IMR-90 (cell line): Measurements from ENCODE around the gene TRIM5. TPM values are rescaled to one million over a fixed set of nuclear protein-coding genes. Genes with fewer than 3 reads are reported as not detected.

Experiments used
- ATAC-seq: fragments of 200-7000 bp; cut with Tn5 transposase; 2 replicates; pipeline ENCODE4 v1.9.1; 2020; ENCODE audit warnings: low read depth, mild to moderate bottlenecking, moderate library complexity
- BruUV-seq: library from RNA; stranded (reverse); fragments of 400-500 nt; replicated peaks from 2 replicates; lab custom pipeline; 2021; lab: Mats Ljungman, UMichigan
- CTCF ChIA-PET: fragments of 300-600 bp; formaldehyde crosslinking; extraction: SDS; loops from one replicate; lab custom pipeline; 2021; ENCODE audit warnings: antibody characterized with exemption; lab: Yijun Ruan, JAX
- POLR2A ChIA-PET: fragments of 300-600 bp; sonication (Branson Sonifier 250); formaldehyde crosslinking; loops from one replicate; lab custom pipeline; 2022; ENCODE audit warnings: antibody characterized with exemption; ENCODE audit not compliant: unreplicated experiment; lab: Charles Lee
- DNase-seq: peaks from one replicate; pipeline ENCODE4 v3.0.0; 2013
- H2AFZ ChIP-seq: replicated peaks from 2 replicates; pipeline ENCODE3; 2013; ENCODE audit warnings: low read length, mild to moderate bottlenecking; ENCODE audit not compliant: poor library complexity
- H2AK5ac ChIP-seq: 2 replicates; pipeline ENCODE4 v1.6.1; 2013; ENCODE audit warnings: low read depth, low read length, inconsistent platforms
- H2AK9ac ChIP-seq: replicated peaks from 2 replicates; pipeline ENCODE3; 2013; ENCODE audit warnings: mild to moderate bottlenecking, low read depth, low read length, moderate library complexity; ENCODE audit not compliant: poor library complexity
- H2BK120ac ChIP-seq: 2 replicates; pipeline ENCODE4 v1.6.1; 2013; ENCODE audit warnings: low read depth, low read length, inconsistent platforms
- H2BK15ac ChIP-seq: 3 replicates; pipeline ENCODE4 v1.6.1; 2013; ENCODE audit warnings: low read depth, low read length, inconsistent platforms
- H2BK20ac ChIP-seq: 2 replicates; pipeline ENCODE4 v1.6.1; 2013; ENCODE audit warnings: low read depth, mild to moderate bottlenecking, inconsistent platforms, low read length, moderate library complexity
- H2BK5ac ChIP-seq: 2 replicates; pipeline ENCODE4 v1.6.1; 2013; ENCODE audit warnings: mild to moderate bottlenecking, low read depth, low read length, inconsistent platforms; ENCODE audit not compliant: poor library complexity, severe bottlenecking
- H3K14ac ChIP-seq: replicated peaks from 2 replicates; pipeline ENCODE4 v1.6.1; 2013; ENCODE audit warnings: low read depth, low read length, inconsistent platforms
- H3K18ac ChIP-seq: 2 replicates; pipeline ENCODE4 v1.6.1; 2013; ENCODE audit warnings: low read depth, low read length, control low read depth
- H3K23ac ChIP-seq: 2 replicates; pipeline ENCODE4 v1.6.1; 2013; ENCODE audit warnings: low read depth, low read length, inconsistent platforms
- H3K27ac ChIP-seq: 2 replicates; pipeline ENCODE4 v1.5.1; 2013; ENCODE audit warnings: mild to moderate bottlenecking, control low read depth, low read length; ENCODE audit not compliant: insufficient read depth
- H3K27me3 ChIP-seq: 2 replicates; pipeline ENCODE4 v1.6.1; 2013; ENCODE audit warnings: low read length; ENCODE audit not compliant: control insufficient read depth, insufficient read depth
- H3K36me3 ChIP-seq: 2 replicates; pipeline ENCODE4 v1.6.1; 2013; ENCODE audit warnings: low read length, mixed read lengths; ENCODE audit not compliant: control insufficient read depth, insufficient read depth
- H3K4ac ChIP-seq: 2 replicates; pipeline ENCODE4 v1.6.1; 2013; ENCODE audit warnings: low read depth, low read length, inconsistent platforms
- H3K4me1 ChIP-seq: 2 replicates; pipeline ENCODE4 v1.6.1; 2013; ENCODE audit warnings: low read length, mixed read lengths; ENCODE audit not compliant: control insufficient read depth, insufficient read depth
- H3K4me2 ChIP-seq: 2 replicates; pipeline ENCODE4 v1.6.1; 2013; ENCODE audit warnings: low read depth, mild to moderate bottlenecking, control low read depth, low read length, moderate library complexity
- H3K4me3 ChIP-seq: 2 replicates; pipeline ENCODE4 v1.5.1; 2013; ENCODE audit warnings: low read depth, mild to moderate bottlenecking, control low read depth, low read length, moderate library complexity; ENCODE audit not compliant: insufficient read depth
- H3K56ac ChIP-seq: 2 replicates; pipeline ENCODE4 v1.6.1; 2013; ENCODE audit warnings: low read length, inconsistent platforms; ENCODE audit not compliant: insufficient read depth; ENCODE audit errors: extremely low read depth
- H3K79me1 ChIP-seq, 2 experiments: 2 replicates each; pipeline ENCODE4 v1.6.1; 2013; ENCODE audit warnings: low read length in 2 of 2, inconsistent platforms in 1 of 2, low read depth in 1 of 2
- H3K9ac ChIP-seq: 2 replicates; pipeline ENCODE4 v1.6.1; 2013; ENCODE audit warnings: low read depth, low read length, control low read depth
- H3K9me1 ChIP-seq: 2 replicates; pipeline ENCODE4 v1.6.1; 2013; ENCODE audit warnings: low read length, inconsistent platforms; ENCODE audit not compliant: insufficient read depth
- H3K9me3 ChIP-seq: 2 replicates; pipeline ENCODE4 v1.6.1; 2013; ENCODE audit warnings: low read length; ENCODE audit not compliant: control insufficient read depth, insufficient read depth
- H4K20me1 ChIP-seq: 2 replicates; pipeline ENCODE4 v1.6.1; 2013; ENCODE audit warnings: low read length, inconsistent platforms; ENCODE audit not compliant: insufficient read depth
- H4K5ac ChIP-seq: 2 replicates; pipeline ENCODE4 v1.6.1; 2013; ENCODE audit warnings: mild to moderate bottlenecking, low read depth, low read length, control low read depth
- H4K8ac ChIP-seq, 2 experiments: 2 replicates each; pipeline ENCODE4 v1.6.1; 2013; ENCODE audit warnings: low read depth in 2 of 2, low read length in 2 of 2, control low read depth in 1 of 2, inconsistent platforms in 1 of 2
- H4K91ac ChIP-seq: 2 replicates; pipeline ENCODE4 v1.6.1; 2013; ENCODE audit warnings: low read depth, low read length, inconsistent platforms; ENCODE audit not compliant: insufficient read depth
- BHLHE40 ChIP-seq: fragments of 150-350 bp; IDR thresholded peaks from 2 replicates; pipeline ENCODE4 v1.6.1; 2016; ENCODE audit warnings: mild to moderate bottlenecking, low read depth, low read length
- CEBPB ChIP-seq: IDR thresholded peaks from 2 replicates; pipeline ENCODE4 v1.6.1; 2012; ENCODE audit warnings: low read depth, low read length, improper control_type of control experiment
- CHD1 ChIP-seq: IDR thresholded peaks from 2 replicates; pipeline ENCODE4 v1.6.1; 2012; ENCODE audit warnings: low read depth, low read length, improper control_type of control experiment
- FOS ChIP-seq: fragments of 150-350 bp; IDR thresholded peaks from 2 replicates; pipeline ENCODE4 v1.6.1; 2016; ENCODE audit warnings: low read depth, low read length
- MAFK ChIP-seq: IDR thresholded peaks from 2 replicates; pipeline ENCODE4 v1.6.1; 2012; ENCODE audit warnings: low read depth, low read length, improper control_type of control experiment
- MAZ ChIP-seq: IDR thresholded peaks from 2 replicates; pipeline ENCODE4 v1.6.1; 2012; ENCODE audit warnings: low read depth, mild to moderate bottlenecking, low read length, improper control_type of control experiment, moderate library complexity, borderline replicate concordance
- MXI1 ChIP-seq: IDR thresholded peaks from 2 replicates; pipeline ENCODE4 v1.6.1; 2012; ENCODE audit warnings: low read depth, mild to moderate bottlenecking, low read length, moderate library complexity, borderline replicate concordance
- NFE2L2 ChIP-seq: fragments of 150-350 bp; IDR thresholded peaks from 2 replicates; pipeline ENCODE4 v1.6.1; 2016; ENCODE audit warnings: low read depth, mild to moderate bottlenecking, low read length
- POLR2A ChIP-seq: IDR thresholded peaks from 2 replicates; pipeline ENCODE4 v1.6.1; 2012; ENCODE audit warnings: mild to moderate bottlenecking, low read depth, low read length
- RAD21 ChIP-seq: IDR thresholded peaks from 2 replicates; pipeline ENCODE4 v1.6.1; 2012; ENCODE audit warnings: low read length, improper control_type of control experiment
- RCOR1 ChIP-seq: IDR thresholded peaks from 2 replicates; pipeline ENCODE4 v1.6.1; 2012; ENCODE audit warnings: mild to moderate bottlenecking, low read length, improper control_type of control experiment; ENCODE audit not compliant: insufficient replicate concordance
- RFX5 ChIP-seq: IDR thresholded peaks from 2 replicates; pipeline ENCODE4 v1.8.0; 2012; ENCODE audit warnings: low read depth, mild to moderate bottlenecking, low read length, moderate library complexity
- SMC3 ChIP-seq: fragments of 150-350 bp; IDR thresholded peaks from 2 replicates; pipeline ENCODE4 v1.6.1; 2016; ENCODE audit warnings: low read depth, mild to moderate bottlenecking, antibody characterized with exemption, low read length, moderate library complexity
- USF2 ChIP-seq: fragments of 150-350 bp; IDR thresholded peaks from 2 replicates; pipeline ENCODE4 v1.6.1; 2017; ENCODE audit warnings: mild to moderate bottlenecking, antibody characterized with exemption, low read length, low read depth
- WGBS, 2 experiments: methylation state at CpG; one replicate each; pipeline versions ENCODE4 v1.1.5 to v1.1.7; 2013; ENCODE audit warnings: missing lambda C conversion rate in 2 of 2; ENCODE audit not compliant: insufficient read length in 1 of 2; ENCODE audit errors: extremely low coverage in 2 of 2; 5-methylcytosine and 5-hydroxymethylcytosine counted together
- dilution Hi-C: fragments of 300-500 bp; cut with HindIII; formaldehyde crosslinking; loops from one replicate; pipeline ENCODE4 v1.14.3; 2018; ENCODE audit warnings: low sequenced_read_pairs; ENCODE audit not compliant: unreplicated experiment
- in situ Hi-C: fragments of 300-500 bp; cut with MboI; formaldehyde crosslinking; loops from 3 replicates; pipeline ENCODE4 v1.14.3; 2019; ENCODE audit warnings: low sequenced_read_pairs, inconsistent platforms, mixed read lengths
- intact Hi-C: fragments of 100-400 bp; cut with micrococcal nuclease; formaldehyde crosslinking; loops from 2 replicates; pipeline ENCODE4 v1.10.0; 2022
- polyA plus RNA-seq, 3 experiments: library from polyadenylated mRNA; depleted of rRNA; stranded (reverse); fragments of >200 nt; gene quantifications; 2 replicates each; pipeline ENCODE4 v1.2.3, GENCODE V29; 2012; ENCODE audit warnings: low replicate concordance in 1 of 3
- total RNA-seq: library from RNA; depleted of rRNA; stranded (reverse); fragments of >200 nt; gene quantifications from 2 replicates; pipeline ENCODE4 v1.2.3, GENCODE V29; 2012
- TF ChIP-seq, protein P1 (sequence below): fragments of 150-350 bp; IDR thresholded peaks from 2 replicates; pipeline ENCODE4 v1.6.1; 2016; ENCODE audit warnings: low read depth, mild to moderate bottlenecking, low read length, moderate library complexity, borderline replicate concordance
- TF ChIP-seq, protein P2 (sequence below): conservative IDR thresholded peaks from 2 replicates; pipeline ENCODE4 v1.5.1; 2012; ENCODE audit warnings: mild to moderate bottlenecking, low read depth, low read length, improper control_type of control experiment

Gene TRIM5
- total and polyA plus RNA-seq, 2 of the 4 experiments (the other 2 are of a cell fraction), result 32.6 to 49.1 TPM

GRCh38 chr11:5698281-5698680, 13.4 kb upstream of the TRIM5 start:
- no peak for DNase-seq
- H3K36me3 ChIP-seq, result peaks cover 21% of the 10 kb centered on the region
- ChIA-PET POLR2A (no interaction called here), CTCF (no interaction called here)
- dilution Hi-C loops, result no loop called here
- H2BK120ac ChIP-seq, result no peak overlapping the region
- no peak for ATAC-seq
- no peaks in the 10 kb centered on the region for H3K27me3 ChIP-seq
- no CpG with 5 or more reads among the region's 7 CpGs for WGBS, 2 experiments
- no peak overlapping the region for H2AFZ ChIP-seq
- no peak overlapping the region for H3K4ac ChIP-seq
- H2BK5ac ChIP-seq, result no peak overlapping the region
- H3K27ac ChIP-seq, result no peak overlapping the region
- in situ Hi-C loops, result loop anchor here (25.0 kb wide), 1 partner anchor 664 kb away; no protein-coding TSS in a partner anchor
- no peak overlapping the region for H3K23ac ChIP-seq
- H2AK5ac ChIP-seq, result no peak overlapping the region
- no peak overlapping the region for H3K56ac ChIP-seq
- intact Hi-C loops, result no loop called here
- no peaks in the 10 kb centered on the region for H4K20me1 ChIP-seq
- peaks cover 4% of the 10 kb centered on the region; the same call in 1 of the 2 replicates for H3K9me1 ChIP-seq
- H4K91ac ChIP-seq, result no peak overlapping the region
- no peak overlapping the region for H3K18ac ChIP-seq
- no peaks in the 10 kb centered on the region for H3K4me1 ChIP-seq
- no peak overlapping the region for H3K4me2 ChIP-seq
- peaks cover 3 to 5% of the 10 kb centered on the region in 2 experiments; a peak in 1 of 4 replicates for H3K79me1 ChIP-seq
- TF ChIP-seq USF2 (no peak), MAFK (no peak), RFX5 (no peak), RCOR1 (no peak), POLR2A (no peak), MXI1 (no peak), NFE2L2 (no peak), FOS (no peak), MAZ (no peak), CEBPB (no peak), CHD1 (no peak), BHLHE40 (no peak), RAD21 (no peak), SMC3 (no peak)
- TF ChIP-seq, protein P1, sequence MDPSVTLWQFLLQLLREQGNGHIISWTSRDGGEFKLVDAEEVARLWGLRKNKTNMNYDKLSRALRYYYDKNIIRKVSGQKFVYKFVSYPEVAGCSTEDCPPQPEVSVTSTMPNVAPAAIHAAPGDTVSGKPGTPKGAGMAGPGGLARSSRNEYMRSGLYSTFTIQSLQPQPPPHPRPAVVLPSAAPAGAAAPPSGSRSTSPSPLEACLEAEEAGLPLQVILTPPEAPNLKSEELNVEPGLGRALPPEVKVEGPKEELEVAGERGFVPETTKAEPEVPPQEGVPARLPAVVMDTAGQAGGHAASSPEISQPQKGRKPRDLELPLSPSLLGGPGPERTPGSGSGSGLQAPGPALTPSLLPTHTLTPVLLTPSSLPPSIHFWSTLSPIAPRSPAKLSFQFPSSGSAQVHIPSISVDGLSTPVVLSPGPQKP, result no peak
- TF ChIP-seq, protein P2, sequence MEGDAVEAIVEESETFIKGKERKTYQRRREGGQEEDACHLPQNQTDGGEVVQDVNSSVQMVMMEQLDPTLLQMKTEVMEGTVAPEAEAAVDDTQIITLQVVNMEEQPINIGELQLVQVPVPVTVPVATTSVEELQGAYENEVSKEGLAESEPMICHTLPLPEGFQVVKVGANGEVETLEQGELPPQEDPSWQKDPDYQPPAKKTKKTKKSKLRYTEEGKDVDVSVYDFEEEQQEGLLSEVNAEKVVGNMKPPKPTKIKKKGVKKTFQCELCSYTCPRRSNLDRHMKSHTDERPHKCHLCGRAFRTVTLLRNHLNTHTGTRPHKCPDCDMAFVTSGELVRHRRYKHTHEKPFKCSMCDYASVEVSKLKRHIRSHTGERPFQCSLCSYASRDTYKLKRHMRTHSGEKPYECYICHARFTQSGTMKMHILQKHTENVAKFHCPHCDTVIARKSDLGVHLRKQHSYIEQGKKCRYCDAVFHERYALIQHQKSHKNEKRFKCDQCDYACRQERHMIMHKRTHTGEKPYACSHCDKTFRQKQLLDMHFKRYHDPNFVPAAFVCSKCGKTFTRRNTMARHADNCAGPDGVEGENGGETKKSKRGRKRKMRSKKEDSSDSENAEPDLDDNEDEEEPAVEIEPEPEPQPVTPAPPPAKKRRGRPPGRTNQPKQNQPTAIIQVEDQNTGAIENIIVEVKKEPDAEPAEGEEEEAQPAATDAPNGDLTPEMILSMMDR, result no peak
- H4K8ac ChIP-seq, result no peak overlapping the region
- no peak overlapping the region for H2BK15ac ChIP-seq
- no peaks in the 10 kb centered on the region for H3K9me3 ChIP-seq
- no peak overlapping the region for H3K4me3 ChIP-seq
- no peak overlapping the region for H2BK20ac ChIP-seq
- no TSS peak for BruUV-seq
- H2AK9ac ChIP-seq, result no peak overlapping the region
- H3K14ac ChIP-seq, result no peak overlapping the region
- H4K5ac ChIP-seq, result no peak overlapping the region
- H3K9ac ChIP-seq, result no peak overlapping the region
